RWPE1 (cell line): ENCODE measurements around the gene ATIC.

ENCODE experiments used
- CTCF ChIA-PET: fragments of 350-600 bp; sonication (Branson Sonifier 250); formaldehyde crosslinking; extraction: SDS; loops from one replicate; lab custom pipeline; 2021; lab: Yijun Ruan, JAX
- POLR2A ChIA-PET: fragments of 400-600 bp; formaldehyde crosslinking; extraction: SDS; loops from one replicate; lab custom pipeline; 2020; ENCODE audit warnings: antibody characterized with exemption; ENCODE audit not compliant: low non-redundant PET; lab: Yijun Ruan, JAX
- DNase-seq: peaks from one replicate; pipeline ENCODE4 v3.0.0; 2012; ENCODE audit warnings: low spot score
- H3K27ac ChIP-seq: fragments of 450-650 bp; 2 replicates; pipeline ENCODE4 v1.5.1; 2017
- TF ChIP-seq, protein P1 (sequence below): fragments of 450-650 bp; conservative IDR thresholded peaks from 2 replicates; pipeline ENCODE4 v1.5.1; 2017; ENCODE audit warnings: low read depth, mild to moderate bottlenecking

Gene ATIC

DNA sequence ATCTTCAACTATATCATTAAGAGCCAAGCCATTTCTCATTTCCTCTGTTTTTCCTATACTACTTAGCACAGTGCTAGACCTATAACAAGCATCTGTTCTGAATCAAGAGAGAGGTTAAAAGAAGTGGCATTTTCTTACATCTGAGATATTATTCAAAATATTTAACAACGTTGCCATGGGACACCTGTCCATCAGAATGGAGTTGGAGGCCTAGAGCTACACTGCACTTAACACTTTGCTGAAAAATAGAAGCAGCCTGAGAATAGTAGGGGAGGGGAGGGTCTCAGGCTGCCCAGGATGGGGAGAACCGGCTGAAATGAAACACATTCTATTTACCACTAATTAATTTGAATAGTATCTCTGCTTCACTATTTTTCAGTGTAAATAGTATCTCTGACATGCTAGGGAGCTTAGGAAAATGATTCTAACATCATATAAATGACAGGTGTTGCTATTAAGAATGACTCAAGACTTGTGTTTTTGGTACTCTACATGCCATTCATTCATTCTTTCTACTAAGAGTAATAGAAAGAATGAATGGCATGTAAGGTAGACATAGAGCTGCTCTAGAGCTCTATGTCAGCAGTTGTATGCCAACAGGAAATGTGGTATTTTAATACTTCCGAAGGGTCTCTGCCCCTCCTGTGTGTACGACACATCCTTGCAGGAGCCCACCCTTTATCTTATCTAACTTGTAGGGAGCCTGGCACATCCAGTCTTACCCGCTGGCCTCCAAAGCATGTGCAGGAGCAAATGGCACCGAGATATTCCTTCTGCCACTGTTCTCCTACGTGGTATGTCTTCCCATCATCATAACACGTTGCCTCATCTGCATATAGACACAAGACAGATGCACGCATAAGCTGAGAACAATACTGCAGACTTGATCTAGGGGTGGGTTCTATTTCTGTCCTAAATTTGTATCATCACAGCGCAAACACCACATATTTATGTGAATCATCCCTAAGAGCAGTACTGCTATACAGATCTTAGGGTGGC is 52.6 kb downstream of the ATIC start:
- ChIA-PET CTCF (interaction anchor here (0.5 to 0.6 kb wide), 2 partner anchors 35 to 746 kb away, joined by 3 read pairs; no protein-coding TSS in a partner anchor), POLR2A (no interaction called here)
- TF ChIP-seq, protein P1, sequence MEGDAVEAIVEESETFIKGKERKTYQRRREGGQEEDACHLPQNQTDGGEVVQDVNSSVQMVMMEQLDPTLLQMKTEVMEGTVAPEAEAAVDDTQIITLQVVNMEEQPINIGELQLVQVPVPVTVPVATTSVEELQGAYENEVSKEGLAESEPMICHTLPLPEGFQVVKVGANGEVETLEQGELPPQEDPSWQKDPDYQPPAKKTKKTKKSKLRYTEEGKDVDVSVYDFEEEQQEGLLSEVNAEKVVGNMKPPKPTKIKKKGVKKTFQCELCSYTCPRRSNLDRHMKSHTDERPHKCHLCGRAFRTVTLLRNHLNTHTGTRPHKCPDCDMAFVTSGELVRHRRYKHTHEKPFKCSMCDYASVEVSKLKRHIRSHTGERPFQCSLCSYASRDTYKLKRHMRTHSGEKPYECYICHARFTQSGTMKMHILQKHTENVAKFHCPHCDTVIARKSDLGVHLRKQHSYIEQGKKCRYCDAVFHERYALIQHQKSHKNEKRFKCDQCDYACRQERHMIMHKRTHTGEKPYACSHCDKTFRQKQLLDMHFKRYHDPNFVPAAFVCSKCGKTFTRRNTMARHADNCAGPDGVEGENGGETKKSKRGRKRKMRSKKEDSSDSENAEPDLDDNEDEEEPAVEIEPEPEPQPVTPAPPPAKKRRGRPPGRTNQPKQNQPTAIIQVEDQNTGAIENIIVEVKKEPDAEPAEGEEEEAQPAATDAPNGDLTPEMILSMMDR = no peak
- no peak overlapping the region for H3K27ac ChIP-seq
- DNase-seq = no peak

DNA sequence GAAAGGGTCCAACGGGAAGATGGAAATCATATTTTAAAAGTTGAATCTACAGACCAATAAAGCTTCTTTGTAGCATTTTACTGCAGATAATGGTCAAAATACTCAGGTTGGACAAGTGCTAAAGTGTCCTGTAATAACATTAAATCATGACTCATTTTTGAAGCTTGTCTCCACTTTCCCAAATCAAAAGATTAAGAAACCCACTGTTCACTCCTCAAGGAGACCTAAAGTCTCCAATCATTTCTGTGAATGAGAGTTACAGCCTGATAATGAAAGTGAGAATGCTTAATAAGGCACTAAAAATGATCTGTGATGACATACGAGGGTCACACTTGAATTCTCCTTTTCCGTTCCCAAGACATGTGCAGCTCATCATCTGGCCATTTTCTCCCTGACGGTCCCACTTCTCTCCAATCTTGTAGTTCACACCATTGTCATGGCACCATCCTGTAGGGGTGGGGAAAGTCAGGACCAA is 53.4 kb downstream of the ATIC start:
- POLR2A ChIA-PET = no interaction called here
- no peak for DNase-seq
- TF ChIP-seq, protein P1 = no peak
- CTCF ChIA-PET = interaction anchor here (0.5 to 0.6 kb wide), 2 partner anchors 36 to 745 kb away, joined by 3 read pairs; no protein-coding TSS in a partner anchor
- no peak overlapping the region for H3K27ac ChIP-seq

DNA sequence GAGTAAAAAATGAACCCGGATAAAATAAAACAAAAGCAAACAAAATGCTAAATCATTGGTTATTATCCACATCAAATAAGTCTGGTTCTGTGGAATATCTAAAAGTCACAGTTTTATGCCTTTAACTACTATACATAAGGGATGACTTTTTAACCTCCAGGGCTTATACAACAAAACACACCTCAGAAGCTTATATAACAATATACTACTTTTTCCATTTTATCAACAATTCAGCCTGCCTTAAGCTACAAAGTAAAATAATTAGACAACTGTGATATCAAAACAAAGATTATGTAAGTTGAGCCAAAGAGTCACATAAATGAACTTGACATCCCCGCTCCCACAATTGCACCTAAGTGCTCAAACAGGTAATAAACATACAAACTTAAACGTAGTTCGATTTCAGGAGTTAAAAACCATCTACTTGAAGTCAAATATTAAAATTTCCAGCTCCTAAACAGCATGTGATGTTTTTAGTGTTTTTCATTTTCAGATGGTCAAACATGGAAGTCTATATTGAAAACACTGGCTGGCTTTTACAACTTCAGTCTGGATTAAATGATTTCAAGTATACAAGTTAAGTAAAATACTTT is 54.7 kb downstream of the ATIC start:
- ChIA-PET POLR2A (no interaction called here), CTCF (interaction anchor here (0.5 kb wide), 1 partner anchor 246 kb away, joined by 3 read pairs; no protein-coding TSS in a partner anchor)
- no peak overlapping the region for H3K27ac ChIP-seq
- TF ChIP-seq, protein P1 = no peak
- DNase-seq = no peak

DNA sequence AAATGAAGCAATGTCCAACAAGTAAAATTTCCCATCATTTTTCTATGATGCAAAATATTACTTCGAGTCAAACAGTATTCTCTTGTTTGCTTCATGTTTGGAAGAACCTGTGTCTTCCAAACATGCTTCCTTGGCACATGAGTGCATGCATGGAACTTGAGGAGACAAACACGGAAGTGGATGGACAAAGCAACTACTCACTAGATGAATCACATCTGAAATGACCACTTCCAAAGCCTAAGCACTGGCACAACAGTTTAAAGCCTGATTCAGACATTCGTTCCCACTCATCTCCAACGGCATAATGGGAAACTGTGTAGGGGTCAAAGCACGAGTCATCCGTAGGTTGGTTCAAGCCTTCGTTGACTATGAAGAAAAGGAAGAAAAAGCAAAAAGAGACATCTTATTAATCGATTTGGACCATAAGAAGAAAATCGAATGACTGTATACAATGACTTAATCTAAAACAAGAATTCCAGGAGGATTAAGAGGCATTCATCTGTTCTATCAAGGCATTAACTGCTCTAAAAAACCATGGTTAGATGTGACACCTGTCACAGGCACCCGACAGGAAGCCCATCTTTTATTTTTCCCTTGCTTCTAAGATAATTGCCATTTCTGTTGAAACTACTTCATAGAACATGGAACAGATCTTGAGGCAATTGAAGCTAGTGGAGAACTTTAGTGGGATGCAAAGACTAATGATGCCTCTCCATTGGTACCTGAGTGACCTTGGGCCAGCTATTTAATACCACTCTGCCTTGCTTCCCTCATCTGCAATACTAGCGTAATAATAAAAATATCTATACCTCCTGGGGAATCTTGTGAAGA is 56.0 kb downstream of the ATIC start:
- POLR2A ChIA-PET = no interaction called here
- CTCF ChIA-PET = no interaction called here
- TF ChIP-seq, protein P1 = no peak
- H3K27ac ChIP-seq = no peak overlapping the region
- no peak for DNase-seq

DNA sequence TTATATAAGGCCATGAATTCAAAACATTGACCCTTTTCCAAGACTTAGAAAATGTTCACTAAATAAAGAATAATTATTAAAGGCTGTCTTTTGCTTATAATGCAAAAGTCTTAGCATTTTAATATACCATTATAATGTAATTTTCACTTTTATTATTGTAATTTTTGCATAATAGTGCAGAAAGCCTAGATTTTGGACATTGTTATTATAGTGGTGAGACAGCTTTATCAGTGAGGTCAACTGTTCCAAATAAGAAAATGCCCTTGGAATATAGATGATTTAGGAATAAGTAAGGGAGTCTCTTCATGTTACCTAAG is 56.6 kb downstream of the ATIC start:
- TF ChIP-seq, protein P1 = no peak
- CTCF ChIA-PET = no interaction called here
- POLR2A ChIA-PET = no interaction called here
- no peak overlapping the region for H3K27ac ChIP-seq
- no peak for DNase-seq
